Nephron (organoid): ENCODE measurements around the gene SYS1.

Experiments
- H3K27ac Mint-ChIP-seq, 3 experiments: 2 replicates each; pipeline ENCODE4 v1.8.0; 2020; ENCODE audit warnings: mixed read lengths in 3 of 3, mild to moderate bottlenecking in 2 of 3, moderate library complexity in 1 of 3
- H3K27me3 Mint-ChIP-seq: 2 replicates; pipeline ENCODE4 v1.8.0; 2021; ENCODE audit warnings: low read depth, mild to moderate bottlenecking, moderate library complexity, mixed read lengths
- H3K36me3 Mint-ChIP-seq: 2 replicates; pipeline ENCODE4 v1.8.0; 2020; ENCODE audit warnings: low read depth, mixed read lengths
- H3K4me1 Mint-ChIP-seq: 2 replicates; pipeline ENCODE4 v1.8.0; 2020; ENCODE audit warnings: mixed read lengths
- H3K4me3 Mint-ChIP-seq, 3 experiments: 2 replicates each; pipeline ENCODE4 v1.8.0; 2020; ENCODE audit warnings: mild to moderate bottlenecking in 3 of 3, mixed read lengths in 3 of 3, moderate library complexity in 2 of 3
- H3K9me3 Mint-ChIP-seq: 2 replicates; pipeline ENCODE4 v1.8.0; 2020; ENCODE audit warnings: mixed read lengths
- CTCF ChIP-seq, 3 experiments: fragments of 200-600 bp; sonication (generic); IDR thresholded peaks; one replicate each; pipeline ENCODE4 v1.5.0; 2021; ENCODE audit warnings: antibody characterized with exemption in 3 of 3; ENCODE audit not compliant: unreplicated experiment in 3 of 3

SYS1 gene

DNA sequence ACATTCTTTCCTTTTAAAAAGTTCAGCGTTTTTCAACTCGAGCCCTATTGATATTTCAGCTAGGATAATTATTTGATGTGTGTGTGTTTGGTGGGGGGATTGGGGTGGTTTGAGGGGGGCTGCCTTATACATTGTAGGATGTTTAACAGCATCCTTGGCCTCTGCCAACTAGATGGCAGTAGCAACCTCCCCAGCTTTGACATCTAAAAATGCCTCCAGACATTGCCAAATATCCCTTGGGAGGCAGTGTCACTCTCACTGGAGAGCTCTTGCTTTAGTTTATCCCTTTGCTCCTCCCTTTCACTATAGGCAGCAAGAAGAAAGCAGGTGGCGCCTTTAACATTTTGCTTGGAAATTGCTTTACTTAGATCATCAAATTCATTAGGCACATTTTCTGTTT, 29.8 kb downstream of the SYS1 start:
- no peaks in the 10 kb centered on the region for H3K27me3 Mint-ChIP-seq
- TF ChIP-seq CTCF (IDR thresholded peaks at IDR 0.05; ENCODE audit: unreplicated experiment in 3 of 3) = no peak
- peaks cover 11% of the 10 kb centered on the region for H3K36me3 Mint-ChIP-seq
- no peak overlapping the region for H3K27ac Mint-ChIP-seq
- no peaks in the 10 kb centered on the region for H3K4me1 Mint-ChIP-seq
- H3K4me3 Mint-ChIP-seq = no peak overlapping the region
- H3K9me3 Mint-ChIP-seq = peaks cover 4% of the 10 kb centered on the region

DNA sequence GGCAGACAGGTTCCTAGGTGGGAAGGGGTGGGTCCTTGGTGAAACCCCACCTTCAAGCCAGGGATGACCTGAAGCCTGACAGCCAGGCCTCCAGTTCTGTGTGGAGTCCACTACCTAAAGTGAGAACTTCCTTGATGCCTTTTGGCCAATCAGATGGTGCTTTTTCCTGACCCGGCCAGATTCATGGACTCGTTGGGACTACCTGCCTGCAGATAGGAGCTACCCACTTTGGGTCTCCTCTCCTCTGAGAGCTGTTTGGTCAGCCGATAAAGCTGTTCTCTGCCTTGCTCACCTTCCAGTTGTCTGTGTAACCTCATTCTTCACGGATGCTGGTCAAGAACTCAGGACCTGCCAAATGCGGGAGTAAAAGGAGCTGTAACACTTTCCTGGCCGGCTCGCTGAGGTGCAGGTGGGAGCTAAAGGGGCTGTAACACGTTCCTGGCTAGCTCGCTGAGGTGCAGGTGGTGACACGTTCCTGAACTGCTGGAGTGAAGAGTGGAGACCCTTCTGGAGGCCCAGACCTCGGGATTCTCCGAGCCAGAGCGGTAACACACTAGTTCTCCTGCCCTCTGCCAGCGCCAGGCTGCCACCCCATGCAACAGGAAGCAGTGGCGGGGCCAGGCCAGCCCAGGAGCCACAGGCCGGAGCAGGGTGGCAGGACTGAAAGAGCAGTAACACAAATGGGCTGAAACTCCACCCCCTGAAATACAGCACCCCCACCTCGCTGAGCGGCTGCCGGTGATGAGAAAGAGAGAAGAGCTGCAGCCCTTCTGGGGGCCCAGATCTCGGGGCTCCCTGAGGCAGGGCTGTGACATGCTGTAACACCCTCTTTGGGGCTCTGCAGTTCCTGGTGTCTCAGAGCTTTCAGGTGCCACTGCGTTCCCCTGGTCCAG, 31.5 kb downstream of the SYS1 start:
- no peaks in the 10 kb centered on the region for H3K4me1 Mint-ChIP-seq
- no peaks in the 10 kb centered on the region for H3K27me3 Mint-ChIP-seq
- no peak overlapping the region for H3K4me3 Mint-ChIP-seq
- H3K36me3 Mint-ChIP-seq = peaks cover 22% of the 10 kb centered on the region
- no peak for TF ChIP-seq CTCF (IDR thresholded peaks at IDR 0.05; ENCODE audit: unreplicated experiment in 3 of 3)
- peaks cover 7% of the 10 kb centered on the region for H3K9me3 Mint-ChIP-seq
- no peak overlapping the region for H3K27ac Mint-ChIP-seq

- peaks cover 28% of the 10 kb centered on the region for H3K36me3 Mint-ChIP-seq
- no peak overlapping the region for H3K4me3 Mint-ChIP-seq
- H3K27me3 Mint-ChIP-seq = no peaks in the 10 kb centered on the region
- H3K4me1 Mint-ChIP-seq = no peaks in the 10 kb centered on the region
- no peak for TF ChIP-seq CTCF (IDR thresholded peaks at IDR 0.05; ENCODE audit: unreplicated experiment in 3 of 3)
- peaks cover 13% of the 10 kb centered on the region for H3K9me3 Mint-ChIP-seq
- no peak overlapping the region for H3K27ac Mint-ChIP-seq
Measured at GRCh38 chr20:45395114-45395415, 32.1 kb downstream of the SYS1 start.

DNA sequence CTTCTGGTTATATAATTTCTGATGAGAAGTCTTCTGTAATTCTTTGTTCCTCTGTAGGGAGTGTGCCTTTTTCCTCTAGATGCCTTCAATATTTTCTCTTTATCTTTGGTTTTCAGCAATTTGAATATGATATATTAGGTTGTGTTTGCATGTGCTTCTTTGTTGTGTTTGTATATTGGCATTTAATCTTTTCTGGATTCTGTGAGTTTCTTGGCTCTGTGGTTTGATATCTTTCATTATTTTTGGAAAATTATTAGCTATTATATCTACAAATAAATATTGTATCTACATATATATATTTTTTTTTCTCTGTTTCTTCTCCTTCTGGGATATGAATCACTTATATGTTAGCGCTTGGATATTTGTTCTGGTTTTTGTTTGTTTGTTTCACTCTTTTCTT, 36.1 kb downstream of the SYS1 start:
- Mint-ChIP-seq H3K4me1 (no peaks in the 10 kb centered on the region), H3K9me3 (peaks cover 30% of the 10 kb centered on the region), H3K4me3 (no peak overlapping the region), H3K36me3 (peaks cover 55% of the 10 kb centered on the region), H3K27ac (no peak overlapping the region), H3K27me3 (peaks cover 21% of the 10 kb centered on the region)
- TF ChIP-seq CTCF (IDR thresholded peaks at IDR 0.05; ENCODE audit: unreplicated experiment in 3 of 3) = no peak

- peaks cover 35% of the 10 kb centered on the region for H3K27me3 Mint-ChIP-seq
- H3K4me1 Mint-ChIP-seq = no peaks in the 10 kb centered on the region
- H3K27ac Mint-ChIP-seq = no peak overlapping the region
- peaks cover 30% of the 10 kb centered on the region for H3K9me3 Mint-ChIP-seq
- H3K4me3 Mint-ChIP-seq = no peak overlapping the region
- TF ChIP-seq CTCF (IDR thresholded peaks at IDR 0.05; ENCODE audit: unreplicated experiment in 3 of 3) = no peak
- peaks cover 53% of the 10 kb centered on the region for H3K36me3 Mint-ChIP-seq
Measured at GRCh38 chr20:45400346-45401031, 37.5 kb downstream of the SYS1 start.
